HG03025 (cell line): ENCODE data around the gene CLINT1.

ENCODE experiments used
- ATAC-seq: cut with Tn5 transposase; IDR thresholded peaks from one replicate; pipeline ENCODE4 v1.9.1; 2021; ENCODE audit warnings: mild to moderate bottlenecking, moderate library complexity; ENCODE audit not compliant: unreplicated experiment, low FRiP score

Gene CLINT1

DNA sequence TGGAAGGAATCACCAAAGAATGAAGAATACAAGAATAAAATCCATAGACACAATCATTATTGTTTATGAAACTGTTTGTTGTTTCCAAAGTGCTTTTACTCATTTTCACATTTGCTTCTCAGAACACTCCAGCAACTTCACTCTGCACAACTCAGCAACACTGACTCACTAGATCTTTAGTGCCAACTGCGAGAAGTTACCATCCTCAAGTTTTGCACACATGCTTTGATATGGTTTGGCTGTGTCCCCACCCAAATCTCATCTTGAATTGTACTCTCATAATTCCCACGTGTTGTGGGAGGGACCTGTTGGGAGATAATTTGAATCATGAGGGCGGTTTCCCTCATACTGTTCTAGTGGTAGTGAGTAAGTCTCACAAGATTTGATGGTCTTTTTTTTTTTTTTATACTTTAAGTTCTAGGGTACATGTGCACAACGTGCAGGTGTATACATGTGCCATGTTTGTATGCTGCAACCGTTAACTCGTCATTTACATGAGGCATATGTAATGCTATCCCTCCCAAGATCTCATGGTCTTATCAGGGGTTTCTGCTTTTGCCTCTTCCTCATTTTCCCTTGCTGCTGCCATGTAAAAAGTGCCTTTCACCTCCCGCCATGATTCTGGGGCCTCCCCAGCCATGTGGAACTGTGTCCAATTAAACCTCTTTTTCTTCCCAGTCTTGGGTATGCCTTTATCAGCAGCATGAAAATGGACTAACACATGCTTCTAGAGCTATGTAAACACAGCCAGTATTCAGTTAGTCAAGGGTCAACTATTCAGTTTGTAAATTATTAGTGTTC lies 36.9 kb downstream of the CLINT1 start:
- no peak for ATAC-seq

DNA sequence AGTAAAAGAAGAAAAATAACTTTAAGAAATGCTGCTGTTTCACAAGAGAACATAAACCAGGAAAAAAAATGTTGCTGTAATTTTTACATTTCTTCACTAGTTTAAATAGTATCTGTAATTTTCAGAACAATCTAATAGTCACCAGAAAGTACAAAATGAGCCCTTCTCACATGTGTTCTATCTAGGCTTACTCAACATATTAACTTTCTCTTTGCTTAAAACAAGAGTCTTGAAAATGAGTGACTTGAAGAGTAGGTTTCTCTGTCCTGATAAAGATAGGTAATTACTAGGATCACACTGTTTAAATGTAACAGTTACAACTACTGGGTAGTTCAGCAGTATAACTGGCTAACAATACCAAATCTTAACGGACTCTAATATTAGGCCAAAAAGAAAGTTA lies 37.5 kb downstream of the CLINT1 start:
- no peak for ATAC-seq

DNA sequence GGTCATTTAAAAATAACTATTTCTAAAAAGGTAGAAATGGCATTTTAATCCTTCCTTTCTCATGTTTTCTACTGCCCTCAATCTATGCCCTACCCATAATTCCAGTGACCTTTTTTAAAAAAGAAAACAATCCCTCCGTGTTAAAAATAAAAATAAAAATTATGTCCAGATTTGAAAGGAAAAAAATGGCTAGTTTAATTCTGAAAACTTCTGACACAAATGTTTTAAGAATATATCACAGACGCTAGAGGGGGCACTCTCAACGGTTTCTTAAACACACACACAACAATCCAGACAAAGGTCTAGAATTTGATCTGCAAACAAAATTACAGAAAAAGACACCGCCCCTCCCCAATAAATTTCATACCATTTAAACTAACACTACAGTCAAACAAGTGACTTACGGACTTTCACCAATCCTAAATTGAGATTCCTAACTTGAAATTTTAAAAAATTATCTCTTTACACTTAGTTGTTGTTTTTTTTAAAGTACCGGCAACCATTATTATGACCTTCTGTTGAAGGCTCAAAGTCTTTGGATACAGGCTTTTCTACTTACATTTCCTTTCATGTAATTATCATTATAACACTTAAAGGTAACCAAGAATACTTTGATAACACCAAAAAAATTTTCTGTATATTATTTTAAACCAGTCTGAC lies 38.2 kb downstream of the CLINT1 start:
- no peak for ATAC-seq

DNA sequence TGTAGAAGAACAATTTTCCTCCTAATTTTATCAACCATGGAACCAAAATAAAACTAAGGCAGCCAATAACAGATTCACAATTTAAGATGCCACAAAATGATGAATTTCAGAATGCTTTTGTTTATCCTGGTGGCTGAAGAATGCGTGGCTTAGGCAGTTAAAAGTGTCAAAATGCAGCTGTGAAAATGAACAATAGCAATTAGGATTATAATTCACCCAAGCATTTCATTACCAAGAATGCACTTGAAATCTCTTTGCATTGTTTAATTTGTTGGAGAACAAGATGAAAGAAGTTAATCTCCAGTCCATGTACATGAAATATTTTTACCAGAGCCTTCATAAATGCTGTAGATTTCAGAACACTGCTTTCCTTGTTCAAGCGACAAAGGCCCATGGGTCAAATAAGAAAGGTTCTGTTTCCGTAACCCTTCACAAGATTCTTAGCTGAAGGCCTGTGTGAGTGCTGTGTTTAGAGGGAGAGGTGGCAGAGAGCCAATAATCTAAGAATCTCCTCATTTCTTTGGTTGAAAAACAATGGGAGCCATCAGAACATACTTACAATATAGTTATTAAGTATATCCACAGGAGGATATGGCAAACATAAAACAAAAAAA lies 39.3 kb downstream of the CLINT1 start:
- no peak for ATAC-seq

DNA sequence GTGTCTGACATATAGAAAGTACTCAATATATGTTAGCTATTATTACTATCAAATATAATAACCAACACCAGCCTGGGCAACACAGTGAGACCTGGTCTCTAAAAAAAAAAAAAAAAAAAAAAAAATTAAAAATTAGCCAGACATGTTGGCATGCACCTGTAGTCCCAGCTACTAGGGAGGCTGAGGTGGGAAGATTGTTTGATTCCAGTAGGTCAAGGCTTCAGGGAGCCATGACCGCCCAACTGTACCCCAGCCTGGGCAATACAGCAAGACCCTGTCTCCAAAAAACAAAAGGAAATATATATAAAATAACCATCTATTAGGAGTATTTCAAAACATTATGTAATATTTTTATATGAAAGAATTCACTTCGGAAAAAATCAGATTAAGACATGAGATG lies 40.6 kb downstream of the CLINT1 start:
- ATAC-seq: no peak

DNA sequence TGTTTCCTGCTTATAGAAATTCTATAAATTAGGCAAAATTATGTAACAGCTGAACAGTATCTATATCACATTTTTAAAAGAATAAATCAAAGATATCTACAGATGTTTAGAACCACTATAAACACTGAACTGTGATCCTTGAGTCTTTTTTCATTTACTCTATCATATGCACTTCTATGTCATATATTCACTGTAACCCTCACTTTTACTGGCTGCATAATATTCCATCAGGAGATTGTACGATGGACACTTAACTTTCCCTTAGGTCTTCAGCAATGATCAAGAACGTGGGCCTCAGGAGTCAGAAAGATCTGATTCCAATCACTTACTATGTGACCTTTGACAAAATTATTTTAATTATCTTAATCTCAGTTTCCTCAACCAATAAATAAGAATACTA lies 41.0 kb downstream of the CLINT1 start:
- no peak for ATAC-seq

DNA sequence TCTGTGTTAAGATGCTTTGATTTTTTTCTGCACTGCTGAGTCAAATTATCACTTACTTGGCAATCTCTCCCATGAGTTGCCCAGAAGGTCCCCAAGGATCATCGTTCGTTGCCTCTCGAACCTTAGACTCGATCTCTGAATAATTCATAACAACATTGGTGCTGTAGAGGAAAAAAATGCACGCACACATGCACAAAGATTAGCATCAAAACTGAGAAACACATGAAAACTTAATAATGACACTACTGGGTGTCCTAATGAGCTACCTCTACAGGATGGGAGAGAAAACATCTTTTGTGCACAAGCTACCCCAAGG lies 41.6 kb downstream of the CLINT1 start:
- no peak for ATAC-seq

DNA sequence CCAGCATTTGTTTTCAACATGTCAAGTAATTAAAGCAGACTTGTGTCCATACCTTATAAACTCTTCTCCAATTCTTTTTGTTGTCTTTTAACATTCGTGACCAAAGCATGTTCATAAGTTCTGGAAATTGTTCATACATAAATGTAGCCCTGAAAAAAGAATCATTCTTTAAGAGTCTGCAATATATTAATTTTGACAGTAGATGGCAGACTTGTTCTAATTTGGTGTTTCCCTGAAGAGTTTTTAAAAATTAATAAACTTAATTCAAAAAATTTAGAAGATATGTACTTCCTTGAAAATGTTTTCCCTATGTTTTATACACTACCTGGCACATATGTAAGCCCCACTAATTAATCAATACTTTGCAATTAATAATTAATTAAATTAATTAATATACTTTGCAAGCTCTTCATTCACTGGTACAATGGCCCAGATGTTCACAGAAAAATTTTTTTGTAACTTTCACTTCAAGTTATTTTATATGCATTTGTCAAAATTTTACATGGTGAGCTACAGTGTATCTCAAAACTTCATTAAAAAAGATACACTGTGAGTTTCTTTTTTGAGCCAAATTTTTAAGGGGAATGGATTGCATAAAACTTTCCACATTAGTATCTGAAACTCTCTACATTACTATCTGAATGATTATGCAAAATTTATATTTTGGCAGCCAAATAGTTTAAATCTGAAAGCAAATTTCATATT lies 42.1 kb downstream of the CLINT1 start:
- no peak for ATAC-seq

DNA sequence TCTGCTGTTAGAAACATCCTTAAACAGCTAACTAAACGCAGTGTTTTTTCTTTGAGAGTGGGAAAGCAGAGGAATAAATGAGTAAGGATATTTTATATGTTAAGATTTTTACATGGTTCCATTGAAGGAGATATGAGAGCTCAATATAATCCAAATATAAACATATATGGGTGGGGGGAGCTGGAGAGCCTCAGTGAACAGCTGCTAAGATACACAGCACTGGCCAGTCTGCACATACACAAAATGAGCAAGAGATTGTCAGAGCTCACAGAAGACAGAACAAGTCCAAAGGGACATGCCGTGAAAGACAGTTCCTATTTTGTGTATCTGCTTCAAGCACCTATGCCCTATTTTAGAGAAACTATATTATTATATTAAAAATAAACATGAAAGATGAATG lies 46.9 kb downstream of the CLINT1 start:
- no peak for ATAC-seq

DNA sequence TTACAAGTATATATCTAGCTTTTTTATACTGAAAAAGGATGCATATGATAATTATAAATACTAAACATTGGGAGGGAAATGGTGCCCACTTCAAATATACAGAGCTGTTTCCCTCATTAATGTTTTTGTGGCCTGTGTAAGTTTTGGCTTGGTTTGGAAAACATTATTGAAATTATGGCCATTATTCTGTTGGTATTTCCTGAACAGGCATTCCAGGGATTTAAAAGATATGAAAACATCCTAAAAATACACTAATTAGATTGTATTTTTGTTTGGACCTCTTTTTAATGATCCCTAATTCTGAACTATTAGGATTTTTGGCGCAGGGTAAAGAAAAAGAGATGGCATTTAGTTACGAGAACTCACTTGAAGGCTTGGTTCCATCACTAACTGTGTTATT lies 50.9 kb downstream of the CLINT1 start:
- ATAC-seq: no peak

DNA sequence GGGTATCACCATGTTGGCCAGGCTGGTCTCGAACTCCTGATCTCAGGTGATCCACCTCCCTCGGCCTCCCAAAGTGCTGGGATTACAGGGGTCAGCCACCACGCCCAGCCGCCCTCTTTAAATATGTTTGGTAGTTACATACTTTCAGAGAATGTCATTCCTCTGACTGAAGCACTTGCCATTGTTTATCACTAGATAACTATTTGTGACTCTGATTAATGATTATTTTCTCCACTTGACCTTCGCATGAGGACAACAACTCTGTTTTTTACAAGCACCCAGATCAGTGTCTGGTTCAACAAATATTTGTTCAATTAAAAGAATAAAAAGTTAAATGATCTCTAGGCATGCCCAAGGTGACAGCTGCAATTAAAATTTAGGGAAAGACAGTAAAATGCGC lies 56.2 kb downstream of the CLINT1 start:
- no peak for ATAC-seq

DNA sequence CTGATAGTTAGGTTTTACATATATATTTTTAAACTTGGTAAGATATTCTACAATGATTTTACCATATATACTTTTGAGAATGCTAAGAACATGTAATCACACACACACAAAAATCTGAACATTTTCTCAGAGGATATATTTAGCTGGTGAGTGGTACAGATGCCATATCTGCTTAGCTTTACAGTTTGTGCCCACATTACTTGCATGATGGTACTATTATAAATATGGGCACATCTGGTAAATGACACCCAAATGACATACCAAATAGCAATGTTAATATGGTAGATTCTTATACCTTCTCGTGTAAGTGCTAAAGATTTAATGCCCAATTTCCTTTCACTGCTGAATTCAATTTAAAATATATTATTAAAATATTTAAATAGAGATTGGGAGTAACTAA lies 58.8 kb downstream of the CLINT1 start:
- ATAC-seq: no peak

DNA sequence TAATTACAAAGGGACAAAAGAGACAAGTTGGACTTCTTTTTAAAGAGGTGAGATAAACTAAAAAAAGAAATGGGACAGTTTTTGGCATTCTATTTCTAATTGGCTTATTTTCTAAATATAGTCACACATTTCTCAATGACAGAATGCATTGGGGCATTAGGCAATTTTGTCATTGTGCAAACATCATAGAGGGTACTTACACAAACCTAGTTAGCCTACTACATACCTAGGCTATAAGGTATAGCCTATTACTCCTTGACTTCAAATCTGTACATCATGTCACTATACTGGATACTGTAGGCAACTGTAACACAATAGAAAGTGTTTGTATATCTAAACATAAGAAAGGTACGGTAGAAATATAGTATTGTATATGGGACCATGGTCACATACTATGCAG lies 59.4 kb downstream of the CLINT1 start:
- no peak for ATAC-seq

DNA sequence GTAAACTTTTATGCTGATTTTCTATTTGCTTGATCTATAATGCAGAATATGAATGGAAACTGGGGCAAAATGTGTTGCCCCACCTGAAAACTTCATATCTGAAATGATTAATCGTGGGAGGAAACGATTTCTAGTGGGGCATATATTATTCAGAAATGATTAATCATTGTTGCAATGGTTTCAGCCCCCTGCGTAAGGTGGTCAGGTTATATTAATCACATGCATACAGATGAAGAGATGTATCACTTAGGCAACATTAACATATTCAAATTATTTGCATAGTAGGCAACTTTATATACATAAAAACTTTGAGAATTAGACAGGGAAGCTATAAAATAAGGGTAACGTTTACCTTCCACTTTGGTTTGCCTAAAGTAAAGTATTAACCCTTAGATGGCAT lies 65.6 kb downstream of the CLINT1 start:
- no peak for ATAC-seq

DNA sequence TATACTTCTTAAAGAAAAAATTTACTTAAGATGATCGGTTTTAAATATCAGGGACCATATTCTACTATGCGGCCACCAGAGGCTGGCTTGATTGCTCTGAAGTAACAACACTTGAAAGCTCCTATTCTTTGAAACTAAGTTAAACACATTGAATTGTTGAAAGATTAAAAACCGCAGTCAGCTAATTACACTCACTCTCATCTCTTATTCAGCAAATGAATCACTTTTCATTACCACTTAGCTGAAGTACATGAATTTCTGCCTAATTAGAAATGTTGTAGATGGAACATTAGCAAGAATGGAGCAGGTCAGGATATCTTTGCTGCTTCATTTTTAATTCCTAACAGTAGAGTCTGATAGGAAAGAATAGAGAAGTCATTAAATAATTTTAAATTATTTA lies 73.1 kb downstream of the CLINT1 start:
- ATAC-seq: no peak

DNA sequence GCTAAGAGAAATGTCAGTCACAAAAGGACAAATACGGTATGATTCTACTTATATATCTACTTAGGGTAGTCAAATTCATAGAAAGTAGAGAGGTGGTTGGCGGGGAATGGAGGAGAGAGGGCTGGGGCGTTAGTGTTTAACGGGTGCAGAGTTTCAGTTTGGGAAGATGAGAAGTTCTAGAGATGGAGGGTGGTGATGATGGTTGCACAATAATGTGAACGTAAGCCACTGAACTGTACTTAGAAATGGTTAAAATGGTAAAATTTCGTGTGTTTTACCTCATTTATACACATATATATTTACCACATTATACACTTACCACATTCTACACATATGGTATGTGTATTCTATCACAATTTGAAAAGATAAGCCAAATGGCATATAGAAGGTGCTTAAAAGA lies 79.7 kb downstream of the CLINT1 start:
- no peak for ATAC-seq

DNA sequence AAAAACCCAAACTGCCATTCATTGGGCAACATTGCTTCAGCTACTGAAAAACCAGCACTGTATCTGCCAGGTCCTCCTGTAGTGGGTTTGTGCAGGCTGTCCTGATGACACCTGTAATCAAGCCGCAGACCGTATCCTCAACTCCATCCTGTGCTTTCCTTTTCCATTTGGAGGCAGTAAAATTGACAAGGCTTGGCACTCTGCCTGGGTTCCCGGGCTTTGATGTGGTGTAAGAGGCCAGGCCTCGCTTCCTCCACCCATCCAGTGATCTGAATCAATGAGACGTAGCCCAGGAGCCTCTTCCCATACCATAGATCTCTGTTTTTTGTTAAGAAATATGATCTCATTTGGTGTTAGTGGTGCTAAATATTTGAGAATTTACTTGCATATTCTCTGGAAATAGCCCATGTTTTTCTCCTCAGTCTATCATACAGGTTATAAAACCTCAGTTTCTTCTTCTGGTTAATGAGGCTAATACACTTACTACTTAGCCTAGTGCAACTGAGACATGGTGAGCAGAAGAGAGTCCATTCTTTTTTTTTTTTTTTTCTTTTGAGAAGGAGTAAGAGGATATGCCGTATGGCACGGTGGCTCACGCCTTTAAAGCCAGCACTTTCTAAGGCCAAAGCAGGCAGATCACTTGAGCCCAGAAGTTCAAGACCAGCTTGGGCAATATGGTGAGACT lies 80.7 kb downstream of the CLINT1 start:
- ATAC-seq: no peak

DNA sequence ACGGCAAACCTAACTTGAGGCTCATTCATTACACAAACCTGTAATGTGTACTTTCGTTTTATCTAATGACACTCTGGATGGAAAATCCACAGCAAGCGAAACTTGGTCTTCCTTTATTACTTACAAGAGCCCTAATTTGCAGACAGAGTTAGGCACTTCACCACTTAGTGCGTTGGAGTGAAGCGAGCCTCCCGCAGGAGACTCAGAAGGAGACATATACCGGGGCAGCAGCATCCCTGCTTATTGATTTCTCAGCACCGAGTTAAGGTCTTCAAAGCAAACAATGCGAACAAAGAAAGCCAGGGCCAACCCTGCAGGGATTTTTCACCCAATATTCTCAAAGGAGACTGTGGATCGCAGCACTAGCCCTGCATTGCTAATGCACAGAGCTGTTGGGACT lies 86.8 kb downstream of the CLINT1 start:
- ATAC-seq: no peak

DNA sequence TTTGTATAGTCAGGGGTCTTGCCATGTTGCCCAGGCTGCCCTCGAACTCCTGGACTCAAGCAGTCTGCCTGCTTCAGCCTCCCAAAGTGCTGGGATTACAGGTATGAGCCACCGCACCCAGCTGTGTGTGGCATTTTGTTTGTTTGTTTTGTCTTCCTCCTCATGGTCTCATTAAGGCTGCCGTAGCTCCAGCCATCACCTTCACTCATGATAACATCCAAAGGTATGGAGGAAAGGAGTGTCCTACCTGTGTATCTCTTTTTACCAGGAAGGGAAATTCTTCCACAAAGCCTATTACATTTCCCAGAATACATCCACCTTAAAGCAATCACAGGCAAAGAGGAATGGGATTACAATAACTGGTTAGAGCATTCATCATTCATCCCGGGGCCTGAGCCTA lies 88.3 kb downstream of the CLINT1 start:
- ATAC-seq: no peak

DNA sequence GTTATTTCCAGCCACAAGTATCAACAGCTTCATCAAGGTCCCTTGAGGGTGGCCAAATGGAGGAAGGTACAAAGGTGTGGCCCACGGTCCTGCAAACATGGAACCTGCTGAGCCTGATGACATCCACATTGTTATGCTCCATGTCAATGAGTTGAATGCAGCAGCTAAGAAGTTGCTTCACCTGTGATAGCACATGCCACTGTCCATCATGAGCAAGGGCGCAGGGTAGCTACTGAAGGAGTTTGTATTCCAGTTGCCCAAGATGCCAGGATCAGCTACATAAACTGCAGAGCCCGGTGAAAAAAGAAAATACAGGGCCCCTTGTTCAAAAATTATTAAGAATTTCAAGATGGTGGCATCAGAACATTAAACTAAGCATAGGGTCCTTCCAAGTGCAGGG lies 91.3 kb downstream of the CLINT1 start:
- ATAC-seq: no peak

DNA sequence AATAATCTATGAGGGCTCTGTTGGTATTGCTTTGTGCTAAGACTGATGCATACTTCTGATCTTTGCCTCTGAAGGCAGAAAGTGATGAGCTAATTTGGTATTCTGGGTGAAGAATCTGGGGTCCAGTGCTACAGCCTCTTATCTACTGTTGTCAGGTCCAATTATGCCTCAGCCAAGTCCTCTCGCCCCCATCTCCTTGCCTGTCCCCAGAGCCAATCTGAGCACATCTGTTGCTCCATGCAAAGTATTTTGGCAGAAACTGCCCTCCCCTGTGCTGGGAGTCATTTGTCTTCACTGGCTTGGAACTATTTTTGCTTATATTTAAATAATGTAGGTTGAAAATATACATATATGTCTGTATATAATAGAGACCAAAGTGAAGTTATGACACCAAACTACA lies 92.0 kb downstream of the CLINT1 start:
- no peak for ATAC-seq
